ENCODE data around the gene RNF10.

GRCh38 chr12:120596901-120597300, 62.7 kb downstream of the RNF10 start:
- TF ChIP-seq, protein P1, sequence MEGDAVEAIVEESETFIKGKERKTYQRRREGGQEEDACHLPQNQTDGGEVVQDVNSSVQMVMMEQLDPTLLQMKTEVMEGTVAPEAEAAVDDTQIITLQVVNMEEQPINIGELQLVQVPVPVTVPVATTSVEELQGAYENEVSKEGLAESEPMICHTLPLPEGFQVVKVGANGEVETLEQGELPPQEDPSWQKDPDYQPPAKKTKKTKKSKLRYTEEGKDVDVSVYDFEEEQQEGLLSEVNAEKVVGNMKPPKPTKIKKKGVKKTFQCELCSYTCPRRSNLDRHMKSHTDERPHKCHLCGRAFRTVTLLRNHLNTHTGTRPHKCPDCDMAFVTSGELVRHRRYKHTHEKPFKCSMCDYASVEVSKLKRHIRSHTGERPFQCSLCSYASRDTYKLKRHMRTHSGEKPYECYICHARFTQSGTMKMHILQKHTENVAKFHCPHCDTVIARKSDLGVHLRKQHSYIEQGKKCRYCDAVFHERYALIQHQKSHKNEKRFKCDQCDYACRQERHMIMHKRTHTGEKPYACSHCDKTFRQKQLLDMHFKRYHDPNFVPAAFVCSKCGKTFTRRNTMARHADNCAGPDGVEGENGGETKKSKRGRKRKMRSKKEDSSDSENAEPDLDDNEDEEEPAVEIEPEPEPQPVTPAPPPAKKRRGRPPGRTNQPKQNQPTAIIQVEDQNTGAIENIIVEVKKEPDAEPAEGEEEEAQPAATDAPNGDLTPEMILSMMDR (IDR thresholded peaks at IDR 0.05): no peak
- TF ChIP-seq EP300 (IDR thresholded peaks at IDR 0.05) (no peak), POLR2A (IDR thresholded peaks at IDR 0.05) (no peak), POLR2AphosphoS5 (IDR thresholded peaks at IDR 0.05) (no peak)

Data from suprapubic skin (tissue), 4 donors.